ENCODE results near the gene HCN3.
"Not testable (repeated sequence)": the region's sequence is repeated elsewhere in the genome, so short reads cannot be mapped to it uniquely, and the experiment has no call there.

- not testable (repeated sequence) for TF ChIP-seq CTCF (IDR thresholded peaks at IDR 0.05; ENCODE audit: low read length); EZH2 (IDR thresholded peaks at IDR 0.05; ENCODE audit: borderline replicate concordance, low read length)
These were observed 30.5 kb upstream of the HCN3 start for GRCh38 chr1:155246796-155247195.
